BJ (cell line): ENCODE data around the gene RBSN. TPM values are rescaled to one million over a fixed set of nuclear protein-coding genes. Genes with fewer than 3 reads are reported as not detected.

Source experiments
- CTCF ChIA-PET: fragments of 350-600 bp; formaldehyde crosslinking; extraction: SDS; loops from one replicate; lab custom pipeline; 2021; ENCODE audit warnings: antibody characterized with exemption, inconsistent platforms; lab: Yijun Ruan, JAX
- POLR2A ChIA-PET: fragments of 300-600 bp; sonication (Branson Sonifier 250); formaldehyde crosslinking; extraction: SDS; loops from one replicate; lab custom pipeline; 2021; ENCODE audit warnings: antibody characterized with exemption; lab: Charles Lee
- DNase-seq: peaks from one replicate; pipeline ENCODE4 v3.0.0-alpha.2; 2011; ENCODE audit warnings: low read depth
- H3K27me3 ChIP-seq: 2 replicates; pipeline ENCODE4 v1.6.0; 2011; ENCODE audit warnings: low read length; ENCODE audit not compliant: control insufficient read depth, insufficient read depth
- H3K36me3 ChIP-seq: 2 replicates; pipeline ENCODE4 v1.5.1; 2011; ENCODE audit warnings: low read length; ENCODE audit not compliant: control insufficient read depth, insufficient read depth
- H3K4me3 ChIP-seq: 2 replicates; pipeline ENCODE4 v1.5.1; 2011; ENCODE audit warnings: low read depth, mild to moderate bottlenecking, control low read depth, low read length
- CTCF ChIP-seq: IDR thresholded peaks from 2 replicates; pipeline ENCODE4 v1.5.1; 2011; ENCODE audit warnings: low read depth, mild to moderate bottlenecking, control low read depth, inconsistent platforms, low read length, moderate library complexity; ENCODE audit not compliant: insufficient read depth
- polyA plus RNA-seq: library from polyadenylated mRNA; depleted of rRNA; stranded (reverse); fragments of >200 nt; gene quantifications from 2 replicates; pipeline ENCODE4 v1.2.3, GENCODE V29; 2011

The RBSN gene
- polyA plus RNA-seq, 1 experiment: 10.8 TPM

- Histone ChIP-seq H3K4me3 (no peak overlapping the region), H3K36me3 (no peaks in the 10 kb centered on the region), H3K27me3 (peaks cover 6% of the 10 kb centered on the region; the same call in 1 of the 2 replicates)
- ChIA-PET POLR2A (no interaction called here), CTCF (no interaction called here)
- TF ChIP-seq CTCF: no peak
- DNase-seq: no peak
Measured at GRCh38 chr3:15113884-15114283, 14.9 kb upstream of the RBSN start.

GRCh38 chr3:15113471-15113870 is 14.5 kb upstream of the RBSN start:
- Histone ChIP-seq H3K27me3 (peaks cover 6% of the 10 kb centered on the region; the same call in 1 of the 2 replicates), H3K4me3 (no peak overlapping the region), H3K36me3 (no peaks in the 10 kb centered on the region)
- no peak for TF ChIP-seq CTCF
- no peak for DNase-seq
- CTCF ChIA-PET: no interaction called here
- POLR2A ChIA-PET: no interaction called here

- ChIA-PET POLR2A (no interaction called here), CTCF (interaction anchor here (4.7 kb wide), 1 partner anchor 91 kb away, joined by 43 read pairs; the partner anchor contains the start of gene CAPN7)
- DNase-seq: no peak
Measured at GRCh38 chr3:15112011-15112410, 13.1 kb upstream of the RBSN start.

GRCh38 chr3:15110206-15110605 is 11.3 kb upstream of the RBSN start:
- Histone ChIP-seq H3K36me3 (no peaks in the 10 kb centered on the region), H3K4me3 (no peak overlapping the region), H3K27me3 (peaks cover 2% of the 10 kb centered on the region; the same call in 1 of the 2 replicates)
- DNase-seq: no peak
- no peak for TF ChIP-seq CTCF
- ChIA-PET CTCF (interaction anchor here (0.7 to 4.7 kb wide), 3 partner anchors 9 to 183 kb away, joined by 3 to 43 read pairs (median 30); partner anchors contain the start of gene CAPN7), POLR2A (no interaction called here)

More at GRCh38 chr3:15112011-15112410, 13.1 kb upstream of the RBSN start:
- TF ChIP-seq CTCF: no peak
- peaks cover 3% of the 10 kb centered on the region; the same call in 1 of the 2 replicates for H3K27me3 ChIP-seq
- no peak overlapping the region for H3K4me3 ChIP-seq
- H3K36me3 ChIP-seq: no peaks in the 10 kb centered on the region

GRCh38 chr3:15108869-15109268 is 9.9 kb upstream of the RBSN start:
- H3K27me3 ChIP-seq: no peaks in the 10 kb centered on the region
- POLR2A ChIA-PET: no interaction called here
- CTCF ChIA-PET: interaction anchor here (0.6 to 4.7 kb wide), 17 partner anchors 8 to 1085 kb away, joined by 3 to 43 read pairs (median 5); partner anchors contain the start of genes CAPN7 and RBSN
- no peaks in the 10 kb centered on the region for H3K36me3 ChIP-seq
- DNase-seq: no peak
- no peak overlapping the region for H3K4me3 ChIP-seq
- TF ChIP-seq CTCF: no peak
